HepG2 (cell line): ENCODE data around the gene PCGF3. TPM values are rescaled to one million over a fixed set of nuclear protein-coding genes. Genes with fewer than 3 reads are reported as not detected.
A peak's percentile ranks its signal among the peaks of the same experiment; 100 is the strongest.

ENCODE experiments used
- EHMT2 ChIP-seq: fragments of 200-600 bp; sonication (generic); IDR thresholded peaks from 2 replicates; pipeline ENCODE4 v1.7.0; 2017; ENCODE audit warnings: antibody characterized with exemption, low read depth, low read length, borderline replicate concordance
- ERF ChIP-seq: IDR thresholded peaks from 2 replicates; pipeline ENCODE4 v1.6.1; 2018; ENCODE audit warnings: missing biosample characterization, missing genetic modification reagents
- FLYWCH1 ChIP-seq: sonication (generic); formaldehyde crosslinking; IDR thresholded peaks from 2 replicates; pipeline ENCODE4 v1.8.1; 2023; ENCODE audit warnings: mild to moderate bottlenecking, missing genetic modification reagents
- FOXA3 ChIP-seq: IDR thresholded peaks from 2 replicates; pipeline ENCODE4 v1.6.1; 2016; ENCODE audit warnings: missing genetic modification reagents, missing compliant biosample characterization
- FOXP4 ChIP-seq: sonication (generic); formaldehyde crosslinking; IDR thresholded peaks from 2 replicates; pipeline ENCODE4 v1.4.0; 2020; ENCODE audit warnings: missing genetic modification reagents
- KDM5A ChIP-seq: fragments of 200-600 bp; sonication (generic); IDR thresholded peaks from 2 replicates; pipeline ENCODE4 v1.7.0; 2018; ENCODE audit warnings: antibody characterized with exemption, mild to moderate bottlenecking, low read length, borderline replicate concordance
- MAFK ChIP-seq, 2 experiments: IDR thresholded peaks in 1 of 2; conservative IDR thresholded peaks in 1 of 2; 2 replicates each; pipeline ENCODE4 v1.6.1; 2011; ENCODE audit warnings: improper control_type of control experiment in 2 of 2, low read length in 2 of 2
- MEIS2 ChIP-seq: sonication (generic); formaldehyde crosslinking; IDR thresholded peaks from 2 replicates; pipeline ENCODE4 v1.9.0; 2021; ENCODE audit warnings: mild to moderate bottlenecking, missing genetic modification reagents
- NAIF1 ChIP-seq: sonication (generic); formaldehyde crosslinking; IDR thresholded peaks from 2 replicates; pipeline ENCODE4 v1.5.0; 2020; ENCODE audit warnings: mild to moderate bottlenecking, missing genetic modification reagents, borderline replicate concordance
- RBFOX2 ChIP-seq: fragments of 200-400 bp; formaldehyde crosslinking; IDR thresholded peaks from 2 replicates; pipeline ENCODE4 v1.6.1; 2017; ENCODE audit warnings: low read depth, mild to moderate bottlenecking, low read length
- SAFB2 ChIP-seq: sonication (generic); formaldehyde crosslinking; IDR thresholded peaks from 2 replicates; pipeline ENCODE4 v1.5.1; 2020; ENCODE audit warnings: missing genetic modification reagents, low read depth, mild to moderate bottlenecking, borderline replicate concordance
- SIX4 ChIP-seq: sonication (generic); formaldehyde crosslinking; IDR thresholded peaks from 2 replicates; pipeline ENCODE4 v1.4.0; 2020; ENCODE audit warnings: missing genetic modification reagents
- TEAD3 ChIP-seq: optimal IDR thresholded peaks from 2 replicates; pipeline ENCODE3; 2016; ENCODE audit warnings: borderline replicate concordance
- USF2 ChIP-seq, 2 experiments: sonication (generic) in 1 of 2; formaldehyde crosslinking in 1 of 2; IDR thresholded peaks; 2 replicates each; pipeline versions ENCODE4 v1.5.1 to v1.6.1; 2011 to 2020; ENCODE audit warnings: borderline replicate concordance in 1 of 2, low read depth in 1 of 2, low read length in 1 of 2, mild to moderate bottlenecking in 1 of 2, missing genetic modification reagents in 1 of 2, moderate library complexity in 1 of 2
- ZGPAT ChIP-seq: IDR thresholded peaks from 2 replicates; pipeline ENCODE4 v1.6.1; 2016; ENCODE audit warnings: mild to moderate bottlenecking
- ZMYM3 ChIP-seq: sonication (generic); formaldehyde crosslinking; IDR thresholded peaks from 2 replicates; pipeline ENCODE4 v1.5.1; 2020; ENCODE audit warnings: mild to moderate bottlenecking, missing genetic modification reagents
- ZNF136 ChIP-seq: sonication (generic); formaldehyde crosslinking; IDR thresholded peaks from 2 replicates; pipeline ENCODE4 v1.8.1; 2022; ENCODE audit warnings: low read depth, mild to moderate bottlenecking, moderate library complexity, missing genetic modification reagents
- ZNF557 ChIP-seq: sonication (generic); formaldehyde crosslinking; IDR thresholded peaks from 2 replicates; pipeline ENCODE4 v1.4.0; 2020; ENCODE audit warnings: missing genetic modification reagents
- polyA plus RNA-seq, 8 experiments: library from polyadenylated mRNA; depleted of rRNA in 3 of 8; stranded (reverse) in 7 of 8; unstranded in 1 of 8; fragments of >200 nt; fragmentation: Illumina TruSeq in 4 of 8; extraction: Trizol in 4 of 8; gene quantifications; 2 replicates each; pipeline versions ENCODE4 v1.2.1 to v1.2.3, GENCODE V29; 2011 to 2016; ENCODE audit warnings: low read depth in 4 of 8, missing spikeins in 1 of 8, mixed read lengths in 1 of 8; ENCODE audit not compliant: insufficient read depth in 1 of 8
- total RNA-seq, 5 experiments: library from RNA; depleted of rRNA; stranded (reverse); fragments of >200 nt; fragmentation: Illumina TruSeq; extraction: Trizol; gene quantifications; 2 replicates each; pipeline ENCODE4 v1.2.3, GENCODE V29; 2016; ENCODE audit warnings: low read depth in 1 of 5
- TF ChIP-seq, protein P1 (sequence below): sonication (generic); IDR thresholded peaks from 2 replicates; pipeline ENCODE4 v1.6.1; 2016; ENCODE audit warnings: low read depth, borderline replicate concordance

Gene PCGF3
- total and polyA plus RNA-seq, 2 of the 13 experiments (the other 11 are each of a cell fraction or from before 2014, with no cell fraction given), result 28.6 to 66.2 TPM

- TF ChIP-seq, protein P1, sequence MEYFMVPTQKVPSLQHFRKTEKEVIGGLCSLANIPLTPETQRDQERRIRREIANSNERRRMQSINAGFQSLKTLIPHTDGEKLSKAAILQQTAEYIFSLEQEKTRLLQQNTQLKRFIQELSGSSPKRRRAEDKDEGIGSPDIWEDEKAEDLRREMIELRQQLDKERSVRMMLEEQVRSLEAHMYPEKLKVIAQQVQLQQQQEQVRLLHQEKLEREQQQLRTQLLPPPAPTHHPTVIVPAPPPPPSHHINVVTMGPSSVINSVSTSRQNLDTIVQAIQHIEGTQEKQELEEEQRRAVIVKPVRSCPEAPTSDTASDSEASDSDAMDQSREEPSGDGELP, result peak; percentile 66; the same call in 1 of the 2 replicates
- TF ChIP-seq NAIF1 (CRISPR knock-in tag) (peak; percentile 34; the same call in 1 of the 2 replicates), ERF (CRISPR knock-in tag) (peak; percentile 23; the same call in 1 of the 2 replicates), ZNF557 (no peak), USF2 (IDR thresholded peaks at IDR 0.05; ENCODE audit: low read depth, low read length) (no peak), USF2 (CRISPR knock-in tag; IDR thresholded peaks at IDR 0.05; ENCODE audit: borderline replicate concordance) (no peak), ZNF136 (CRISPR knock-in tag) (no peak), FLYWCH1 (CRISPR knock-in tag) (no peak), FOXA3 (peak; percentile 60), SAFB2 (CRISPR knock-in tag) (no peak; the same call in 1 of the 2 replicates), MEIS2 (CRISPR knock-in tag) (0 out of 2 replicates have a peak, but pooled peaks have one; percentile 40), MAFK (conservative IDR thresholded peaks at IDR 0.05 in 1 of 2, IDR thresholded peaks at IDR 0.05 in 1 of 2; ENCODE audit: low read length in 2 of 2) (no peak), SIX4 (CRISPR knock-in tag) (no peak), EHMT2 (peak; percentile 71; the same call in 1 of the 2 replicates), ZGPAT (peak; percentile 27; the same call in 1 of the 2 replicates), TEAD3 (peak; percentile 25), KDM5A (no peak), ZMYM3 (0 out of 2 replicates have a peak, but pooled peaks have one; percentile 52), RBFOX2 (peak; percentile 39; the same call in 1 of the 2 replicates), FOXP4 (CRISPR knock-in tag) (peak; percentile 60; the same call in 1 of the 2 replicates)
Observed at GRCh38 chr4:777520-778262, 72.1 kb downstream of the PCGF3 start (continued).
